HG03521 (cell line): ENCODE measurements around the gene CCDC187.

Experiments
- ATAC-seq: cut with Tn5 transposase; IDR thresholded peaks from one replicate; pipeline ENCODE4 v1.9.1; 2021; ENCODE audit warnings: mild to moderate bottlenecking, moderate library complexity; ENCODE audit not compliant: unreplicated experiment

The CCDC187 gene

DNA sequence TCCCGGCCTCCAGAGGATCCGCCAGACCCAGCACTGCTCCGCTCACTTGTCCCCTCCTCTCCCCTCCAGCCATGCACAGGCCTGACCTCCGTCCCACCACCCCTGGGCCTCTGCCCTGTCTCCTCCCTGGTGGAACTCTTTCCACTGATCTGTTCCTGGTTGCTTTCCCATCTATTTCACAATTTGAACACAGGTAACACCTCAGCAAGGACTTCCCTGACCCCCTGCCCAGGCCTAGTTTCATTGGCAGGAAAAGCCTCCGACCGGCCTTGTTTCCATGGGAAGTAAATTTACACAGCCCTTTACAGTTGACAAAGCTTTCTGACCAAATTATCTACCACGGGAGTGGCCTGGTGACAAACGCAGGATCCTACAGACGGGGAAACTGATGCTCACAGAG is 73.1 kb downstream of the CCDC187 start:
- no peak for ATAC-seq

DNA sequence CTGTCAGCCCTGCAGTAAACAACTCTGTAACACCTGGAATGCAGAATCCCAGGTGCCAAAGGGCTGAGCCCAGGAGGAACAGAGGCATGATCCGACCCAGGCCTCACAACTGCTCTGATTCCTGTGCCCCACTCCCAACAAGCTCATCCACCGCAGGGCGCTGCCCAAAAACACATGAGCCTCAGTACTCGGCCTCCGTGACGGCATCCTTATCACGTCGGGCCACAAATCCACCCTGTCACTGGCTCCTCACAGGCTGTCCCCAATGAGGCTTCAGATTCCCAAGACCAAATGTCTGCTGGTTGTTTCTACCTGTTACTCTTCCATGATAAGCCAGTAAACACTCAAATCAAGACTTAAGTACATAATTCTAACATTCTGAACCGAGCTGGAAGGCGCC is 73.5 kb downstream of the CCDC187 start:
- ATAC-seq = no peak

DNA sequence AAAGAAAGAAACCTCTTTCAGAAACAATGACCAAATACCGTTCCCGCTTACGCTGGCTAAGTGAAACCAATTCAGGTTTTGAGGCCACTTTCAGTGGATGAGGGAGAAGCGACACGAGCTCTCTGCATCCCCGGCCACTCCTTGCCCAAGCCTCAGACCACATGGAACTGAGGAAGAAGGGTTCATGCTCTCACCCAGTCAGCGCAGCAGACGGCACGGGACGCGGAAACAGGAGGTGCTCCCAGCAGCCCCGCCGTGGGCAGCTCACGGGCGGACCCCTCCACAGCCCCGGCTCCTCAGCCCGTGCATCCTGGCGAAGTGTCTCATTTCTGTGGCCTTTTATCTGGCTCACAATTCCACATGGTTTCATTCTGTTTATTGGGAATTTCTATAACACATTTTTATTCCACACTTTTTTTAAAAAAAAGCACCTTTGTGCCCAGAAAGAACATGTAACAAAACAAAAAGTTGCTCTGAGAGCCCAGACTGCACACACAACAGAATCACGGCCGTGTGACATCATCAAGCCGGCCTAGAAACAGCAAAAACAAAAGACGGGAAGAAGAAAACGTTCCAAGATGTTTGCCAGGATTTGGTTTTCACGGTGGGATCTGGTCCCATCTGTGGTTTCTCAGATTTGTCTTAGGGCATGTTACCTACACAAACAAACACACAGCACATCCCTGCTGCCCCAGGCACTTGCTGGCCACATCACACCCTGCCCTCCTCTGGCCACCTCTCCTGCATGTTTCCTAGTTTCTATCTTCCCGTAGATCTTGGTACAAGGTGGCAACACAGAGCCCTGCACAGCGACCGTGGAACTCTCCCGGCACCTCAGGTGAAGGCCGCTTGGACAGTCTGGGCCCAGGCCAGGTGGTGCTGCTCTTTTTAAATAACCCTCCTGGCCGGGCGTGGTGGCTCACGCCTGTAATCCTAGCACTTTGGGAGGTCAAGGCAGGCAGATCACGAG is 74.5 kb downstream of the CCDC187 start:
- ATAC-seq = no peak

DNA sequence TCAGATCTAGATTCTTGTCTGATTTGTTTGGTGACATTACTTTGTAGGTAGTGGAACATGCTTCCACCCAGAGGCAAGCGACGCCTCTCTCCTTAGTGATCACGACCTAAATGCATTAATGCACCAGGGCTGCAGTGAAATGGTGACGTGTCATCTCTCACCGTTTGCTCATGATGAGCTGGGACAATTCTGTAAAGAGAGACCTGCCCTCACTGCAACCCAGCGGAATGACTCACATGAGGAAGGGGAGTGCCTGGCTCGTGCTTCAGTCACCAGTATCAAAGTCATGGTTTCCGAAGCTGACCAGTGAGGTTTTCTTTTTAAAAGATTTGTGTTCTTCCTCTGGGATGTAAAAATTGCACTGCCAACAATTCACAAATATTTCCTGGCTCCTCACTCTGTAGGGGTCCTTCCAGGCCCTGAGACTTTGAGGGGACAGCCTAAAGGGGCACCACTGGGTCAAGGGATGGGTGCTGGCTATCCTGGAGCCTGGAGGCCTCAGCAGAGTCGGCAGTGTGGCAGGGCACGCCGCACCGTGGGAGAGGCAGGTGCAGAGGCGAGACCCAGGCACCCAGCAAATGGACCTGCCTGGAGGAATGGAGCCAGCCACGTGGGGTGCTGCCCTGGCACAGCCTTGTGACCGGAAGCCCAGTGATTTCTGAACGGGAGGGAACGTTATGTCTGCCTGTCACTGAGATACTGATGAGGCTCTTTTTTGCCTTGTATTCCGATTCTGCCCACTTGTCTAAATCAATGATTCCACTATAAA is 75.6 kb downstream of the CCDC187 start:
- ATAC-seq = no peak

DNA sequence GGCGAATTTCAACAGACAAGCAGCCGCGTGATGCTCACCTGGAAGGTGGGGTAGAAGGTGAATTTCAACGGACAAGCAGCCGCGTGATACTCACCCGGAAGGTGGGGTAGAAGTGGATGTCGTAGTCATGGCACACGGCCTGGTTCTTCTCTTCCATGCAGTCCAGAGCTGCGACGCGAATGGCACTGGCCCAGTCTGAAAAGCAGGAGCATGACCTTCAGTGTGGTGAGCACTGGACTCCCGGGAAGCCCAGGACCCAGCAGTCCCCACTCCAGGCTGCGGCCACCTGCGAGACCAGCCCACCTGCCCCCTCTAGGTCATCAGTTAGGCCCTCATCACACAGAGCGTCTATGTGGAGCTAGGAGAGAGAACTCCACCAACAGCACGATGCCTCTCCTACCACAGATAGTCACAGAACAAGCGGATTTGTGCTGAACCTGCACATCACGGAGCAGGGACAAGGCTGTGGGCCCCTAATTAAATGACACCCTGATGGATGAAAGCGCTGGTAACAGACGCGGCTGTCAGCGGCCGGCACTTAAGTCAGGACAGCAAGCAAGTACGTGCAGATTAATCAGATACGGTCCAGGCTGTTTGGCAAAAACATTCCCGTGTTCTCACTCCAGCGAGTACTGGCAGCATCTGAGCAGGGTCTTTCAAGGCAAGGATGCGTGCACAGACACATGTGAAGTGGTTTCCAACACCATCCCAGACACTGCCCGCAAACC is 77.0 kb downstream of the CCDC187 start:
- ATAC-seq = no peak

DNA sequence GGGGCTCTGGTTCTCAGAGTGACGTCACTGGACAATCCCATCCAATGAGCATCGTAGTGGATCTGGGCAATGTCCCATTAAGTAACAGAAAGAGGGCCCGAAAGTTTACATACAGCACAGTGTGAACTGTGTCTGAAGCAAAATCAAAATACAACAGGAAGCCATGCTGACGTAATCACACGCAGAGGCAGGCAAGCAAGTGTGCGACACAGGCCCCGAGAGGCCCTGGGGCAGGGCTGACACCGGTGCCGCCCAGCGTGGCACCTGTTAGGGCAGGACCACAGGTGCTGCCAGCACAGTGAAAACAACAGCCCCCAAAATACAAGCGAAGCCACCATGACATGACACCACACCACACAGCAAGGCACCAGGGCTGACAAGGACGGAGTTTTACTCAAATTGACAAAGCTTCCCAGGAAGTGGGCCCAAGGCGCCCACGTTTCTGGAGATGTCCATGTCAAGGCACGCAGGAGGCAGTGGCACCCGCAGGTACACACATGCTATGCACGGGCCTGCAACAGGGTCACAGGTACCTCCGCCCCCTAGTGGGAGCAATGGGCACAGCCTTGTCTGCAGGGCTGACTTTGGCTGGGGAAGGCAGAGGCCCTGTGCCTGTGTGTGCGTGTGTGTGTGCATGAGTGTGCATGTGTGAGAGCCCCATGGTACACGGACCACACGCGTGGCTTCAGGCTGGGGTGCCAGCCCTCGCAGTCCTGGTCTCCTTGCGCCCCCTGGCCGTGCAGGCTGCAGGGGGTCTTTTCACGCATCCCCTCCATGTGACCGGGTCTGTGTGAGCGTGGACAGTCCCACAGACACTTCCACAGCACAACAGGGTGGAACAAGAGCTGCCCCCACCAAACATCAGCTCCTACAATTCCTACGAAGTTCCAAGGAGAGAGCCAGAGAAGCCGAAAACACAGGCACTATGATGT is 77.9 kb downstream of the CCDC187 start:
- ATAC-seq = peak; percentile 48

DNA sequence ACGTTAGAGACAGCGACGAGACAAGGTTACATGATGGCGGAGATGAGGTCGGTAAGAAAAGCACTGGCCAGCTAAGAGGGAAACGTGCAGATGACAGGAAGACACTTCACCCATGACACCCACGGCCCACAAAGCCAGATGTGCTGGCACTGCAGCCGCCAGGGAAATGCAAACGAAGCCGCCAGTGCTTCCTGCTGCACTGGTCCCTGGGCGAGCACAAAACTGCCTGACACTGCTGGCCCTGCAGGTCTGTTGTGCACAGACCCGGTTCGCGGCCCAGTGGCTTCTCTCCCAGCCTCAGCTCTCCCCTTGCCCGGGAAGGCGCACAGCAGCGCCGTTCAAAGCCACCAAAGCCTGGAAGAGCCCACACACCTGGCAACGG is 78.5 kb downstream of the CCDC187 start:
- peak; percentile 41 for ATAC-seq

DNA sequence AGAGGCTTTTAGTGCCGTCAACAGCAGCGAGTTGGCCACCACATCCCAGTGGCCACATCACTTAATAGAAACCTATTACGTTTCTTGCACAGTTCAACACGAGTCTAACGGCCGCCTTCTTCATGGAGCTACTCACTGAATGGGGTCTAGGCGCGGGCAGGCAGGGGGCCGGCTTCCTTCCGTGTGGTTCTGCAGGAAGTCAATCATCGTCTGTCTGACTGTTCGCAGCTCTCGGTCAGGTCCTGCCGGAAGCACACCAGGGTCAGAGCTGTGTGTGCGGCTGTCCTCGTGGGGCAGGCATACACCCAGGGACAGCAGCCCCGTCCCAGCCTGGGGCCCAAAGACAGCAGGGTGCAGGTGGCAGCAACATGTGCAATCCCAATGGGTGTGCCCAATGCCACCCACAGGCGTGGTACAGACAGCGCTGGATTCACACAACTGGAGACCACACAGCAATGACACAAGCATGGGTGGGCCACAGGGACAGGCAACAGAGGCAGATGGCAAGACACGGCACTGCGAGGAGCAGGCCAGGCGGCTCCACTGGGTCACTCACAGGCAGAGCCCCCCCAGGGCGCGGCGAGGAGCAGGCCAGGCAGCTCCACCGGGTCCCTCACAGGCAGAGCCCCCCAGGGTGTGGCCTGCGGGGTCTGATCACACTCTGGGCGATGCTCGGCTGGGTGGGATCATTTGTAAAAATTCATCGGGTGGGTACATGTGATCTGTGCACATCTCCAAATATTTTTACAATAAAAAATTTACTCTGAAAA is 79.8 kb downstream of the CCDC187 start:
- no peak for ATAC-seq

DNA sequence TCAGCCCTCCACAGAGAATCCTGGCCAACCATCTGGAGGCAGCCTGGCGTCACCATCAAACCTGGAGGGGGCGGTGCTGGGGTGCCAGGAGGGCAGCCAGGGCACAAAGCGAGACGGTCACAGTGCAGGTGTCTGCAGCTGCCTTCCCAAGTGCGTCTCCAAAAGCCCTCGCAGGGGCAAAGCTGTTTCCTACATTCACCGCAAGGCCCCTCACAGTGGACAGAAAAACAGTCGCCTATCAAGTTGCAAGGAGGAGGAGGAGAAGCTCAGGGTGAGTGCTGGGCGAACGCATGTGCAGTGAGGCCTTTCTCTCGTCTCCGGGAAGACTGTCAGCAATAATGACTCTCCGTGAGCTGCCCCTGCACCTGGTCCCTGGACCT is 81.0 kb downstream of the CCDC187 start:
- no peak for ATAC-seq

DNA sequence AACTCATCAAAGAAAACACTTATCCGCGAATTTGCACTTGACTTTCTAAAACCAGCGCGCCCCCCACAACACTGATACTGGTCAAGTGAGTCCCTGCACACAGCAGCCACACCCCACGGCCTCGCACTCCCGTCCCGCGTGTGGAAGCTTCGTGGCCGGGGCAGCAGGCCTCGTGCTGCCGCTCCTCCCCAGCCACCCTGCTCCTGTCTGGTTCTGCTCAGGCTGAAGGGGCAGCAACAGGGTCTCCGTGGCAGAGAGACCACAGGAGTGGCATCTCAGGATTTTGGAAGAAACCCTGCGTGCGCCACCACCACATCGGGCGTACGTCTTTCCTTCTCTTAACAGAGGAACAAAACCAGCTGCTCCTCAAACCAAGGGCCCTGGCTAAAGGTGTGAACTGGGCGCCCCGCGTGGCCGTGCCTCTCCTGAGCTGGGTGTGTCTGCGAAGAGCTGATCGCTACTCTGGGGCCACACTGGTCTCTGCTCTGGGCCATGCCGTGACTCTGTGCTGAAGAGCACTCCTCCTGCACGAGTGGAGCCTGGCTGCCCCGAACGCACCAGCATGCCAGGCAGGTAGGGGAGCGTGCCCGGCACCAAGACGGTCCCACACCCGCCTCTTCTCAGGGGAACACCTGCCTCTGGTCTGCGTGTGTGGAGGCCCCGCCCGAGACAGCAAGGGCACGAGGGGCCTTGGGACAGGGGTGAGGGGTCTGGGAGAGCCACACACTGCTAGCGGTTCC is 81.6 kb downstream of the CCDC187 start:
- no peak for ATAC-seq

DNA sequence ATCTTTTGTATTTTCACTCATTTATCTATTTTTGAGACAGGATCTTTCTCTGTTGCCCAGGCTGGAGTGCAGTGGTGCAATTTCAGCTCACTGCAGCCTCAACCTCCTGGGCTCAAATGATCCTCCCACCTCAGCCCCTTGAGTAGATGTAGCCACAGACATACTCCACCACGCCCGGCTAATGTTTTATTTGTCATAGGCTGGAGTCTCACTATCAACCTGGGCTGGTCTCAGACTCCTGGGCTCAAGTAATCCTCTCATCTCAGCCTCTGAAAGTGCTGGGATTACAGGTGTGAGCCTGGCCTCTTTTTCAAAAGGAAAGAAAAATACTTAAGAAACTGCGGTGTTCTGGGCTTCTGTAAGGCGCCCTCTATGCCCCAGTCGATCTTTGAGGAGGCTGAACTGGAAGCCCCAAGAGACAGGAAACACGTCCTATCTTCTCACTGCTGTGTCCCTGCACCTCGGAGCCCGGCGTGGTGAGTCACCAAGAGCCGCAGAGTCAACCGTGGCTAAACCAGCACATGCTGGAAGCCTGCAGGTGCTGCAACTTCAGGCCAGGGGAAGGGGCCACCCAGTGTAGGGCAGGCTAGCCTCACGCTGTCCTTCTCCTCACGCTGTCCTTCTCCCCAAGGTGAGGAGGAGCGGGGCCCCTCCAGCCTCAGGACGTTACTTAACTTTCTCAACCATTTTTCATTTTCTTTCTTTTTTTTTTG is 83.7 kb downstream of the CCDC187 start:
- ATAC-seq = no peak

DNA sequence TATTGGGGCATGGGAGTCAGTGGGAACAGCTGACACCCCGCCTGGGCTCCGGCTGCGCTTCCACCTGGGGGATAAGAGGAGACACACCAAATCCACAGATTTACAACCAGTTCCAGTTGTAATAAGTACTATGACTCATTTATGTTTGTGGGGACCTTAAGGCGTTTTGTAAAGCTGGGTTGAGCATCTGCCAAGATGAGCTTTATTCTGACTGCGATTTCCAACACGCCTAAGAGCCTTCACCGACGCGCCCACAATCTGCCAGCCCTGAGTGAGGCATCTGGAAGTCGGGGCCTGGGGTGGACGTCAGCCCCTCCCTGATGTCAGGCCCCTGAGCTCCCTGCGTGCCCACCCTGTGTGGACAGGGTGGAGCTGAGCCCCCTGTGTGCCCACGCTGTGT is 84.6 kb downstream of the CCDC187 start:
- no peak for ATAC-seq

DNA sequence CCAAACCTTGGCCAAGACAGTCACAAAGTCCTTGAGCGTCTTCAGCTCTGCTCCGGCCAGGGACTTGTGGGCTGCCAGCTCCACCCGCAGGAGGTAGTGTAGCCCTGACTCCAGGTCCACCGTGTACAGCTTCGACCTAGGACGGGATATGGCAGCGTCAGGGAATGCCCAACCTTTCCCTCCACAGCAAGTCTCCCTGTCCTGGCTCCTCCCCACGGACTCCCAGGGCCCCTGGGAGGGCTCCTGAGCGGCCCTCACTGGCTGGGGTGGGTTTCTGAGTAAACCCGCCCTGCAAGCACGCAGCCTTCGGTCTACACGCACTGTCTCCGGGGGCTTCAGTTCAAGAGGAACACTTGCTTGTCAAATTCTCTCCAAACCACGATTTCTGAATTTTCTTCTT is 85.2 kb downstream of the CCDC187 start:
- ATAC-seq = no peak

DNA sequence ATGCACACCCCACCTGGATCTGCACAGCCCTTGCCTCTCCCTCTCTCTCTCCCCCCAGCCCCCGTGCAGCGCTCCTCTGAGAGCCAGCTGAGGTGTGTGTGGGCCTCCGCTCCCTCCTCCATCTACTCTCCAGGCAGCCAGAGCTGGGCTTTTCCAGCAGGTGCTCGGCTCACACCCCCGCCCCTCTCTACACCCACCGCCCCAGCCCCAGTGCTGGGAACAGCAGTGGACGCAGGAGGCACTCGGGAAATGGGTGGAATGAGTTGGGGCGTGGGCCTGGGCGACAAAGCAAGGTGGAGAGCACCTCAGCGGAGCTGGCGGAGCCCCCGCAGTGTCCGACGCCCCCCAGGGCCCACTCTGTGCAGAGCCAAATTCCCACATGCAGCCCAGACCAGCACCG is 85.6 kb downstream of the CCDC187 start:
- no peak for ATAC-seq

DNA sequence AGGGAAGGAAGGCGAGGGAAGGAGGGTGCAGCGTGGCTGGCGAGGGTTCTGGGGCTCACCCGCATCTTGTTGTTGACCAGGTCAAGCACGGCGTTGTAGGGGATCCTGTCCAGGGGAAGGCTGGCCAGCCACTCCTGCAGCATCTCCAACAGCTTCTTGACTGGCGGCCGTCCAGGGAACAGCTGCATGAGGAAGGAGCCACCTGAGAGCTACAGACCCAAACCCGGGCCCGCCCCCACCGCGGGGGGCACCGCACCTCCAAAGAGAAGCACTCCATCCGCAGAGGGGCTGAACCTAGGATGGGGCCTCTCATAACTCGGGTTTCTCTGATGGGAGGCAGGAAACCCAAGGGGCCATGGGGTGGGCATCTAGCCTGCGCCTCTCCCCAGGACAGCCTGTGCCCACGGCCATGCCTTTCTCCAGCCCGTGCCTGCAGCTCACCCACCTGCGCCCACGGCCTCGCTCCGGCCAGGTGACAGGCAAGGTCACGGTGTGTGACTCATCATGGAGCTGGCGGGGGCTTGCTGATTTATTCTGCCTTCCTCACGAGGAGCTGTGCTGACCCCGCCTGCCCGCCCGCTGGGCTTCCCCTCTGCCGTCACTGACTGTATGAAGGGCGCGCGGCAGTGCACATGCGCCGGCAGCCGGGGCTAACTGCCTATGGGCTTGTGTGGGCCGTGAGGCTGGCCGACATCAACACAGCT is 87.2 kb downstream of the CCDC187 start:
- ATAC-seq = no peak

DNA sequence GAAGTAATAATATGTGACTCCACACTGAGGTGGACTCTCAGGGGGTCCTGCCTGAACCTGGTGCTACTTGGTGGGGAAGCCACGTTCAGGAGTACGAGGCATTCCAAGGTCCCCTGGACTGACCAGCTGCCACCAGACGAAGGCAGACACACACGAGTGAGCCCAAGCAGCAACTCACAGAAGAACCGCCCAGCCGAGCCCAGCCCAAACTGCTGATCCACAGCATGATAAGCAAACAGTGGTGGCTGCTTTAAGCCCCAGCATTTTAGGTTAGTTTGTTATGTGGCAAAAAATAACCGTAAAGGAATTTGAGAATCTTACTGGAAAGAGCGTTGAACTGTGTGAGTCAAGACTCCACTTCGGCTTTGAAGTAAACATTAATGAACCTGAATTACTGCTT is 90.2 kb downstream of the CCDC187 start:
- no peak for ATAC-seq

DNA sequence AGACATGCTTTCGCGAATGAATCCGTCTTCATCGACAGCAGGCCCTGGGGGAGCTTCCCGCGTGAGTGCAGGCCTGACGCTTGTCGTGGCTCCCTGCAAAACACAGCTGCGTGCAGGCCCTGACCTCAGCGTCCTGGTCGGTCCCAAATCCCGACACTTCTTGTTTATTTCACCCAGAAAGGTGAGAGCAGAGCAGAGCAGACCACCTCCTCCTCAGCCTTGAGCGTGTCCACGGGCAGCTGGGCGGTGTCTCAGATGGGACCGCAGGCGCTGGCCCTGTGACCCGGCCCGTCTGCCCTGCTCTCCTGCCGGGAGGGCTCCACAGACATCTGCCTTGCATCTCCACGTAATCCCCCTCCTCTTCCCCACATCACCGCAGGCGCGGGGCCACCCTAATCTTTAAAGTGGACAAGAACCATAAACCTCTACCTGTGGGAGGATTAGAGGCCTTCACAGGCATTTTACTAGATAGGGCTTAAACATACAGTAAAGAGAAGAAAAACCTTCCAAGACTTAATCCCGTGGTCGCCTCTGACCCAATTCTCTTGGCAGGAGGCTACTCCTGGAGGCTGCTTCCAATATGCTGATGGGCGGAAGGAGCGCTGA is 91.4 kb downstream of the CCDC187 start:
- ATAC-seq = no peak
